Osteocyte (in vitro differentiated cells): ENCODE data around the gene ERGIC1. TPM values are rescaled to one million over a fixed set of nuclear protein-coding genes. Genes with fewer than 3 reads are reported as not detected.
A peak's percentile ranks its signal among the peaks of the same experiment; 100 is the strongest.

Source experiments
- DNase-seq: peaks from one replicate; pipeline ENCODE4 v3.0.0; 2021; ENCODE audit warnings: mixed read lengths; ENCODE audit not compliant: unreplicated experiment; ENCODE audit errors: extremely low spot score
- H3K27ac Mint-ChIP-seq: one replicate; pipeline ENCODE4 v1.8.0; 2021; ENCODE audit warnings: mild to moderate bottlenecking, mixed read lengths; ENCODE audit not compliant: unreplicated experiment
- H3K27me3 Mint-ChIP-seq: one replicate; pipeline ENCODE4 v1.8.0; 2021; ENCODE audit warnings: mixed read lengths; ENCODE audit not compliant: unreplicated experiment
- H3K36me3 Mint-ChIP-seq: one replicate; pipeline ENCODE4 v1.8.0; 2021; ENCODE audit warnings: mixed read lengths; ENCODE audit not compliant: unreplicated experiment
- H3K4me1 Mint-ChIP-seq: one replicate; pipeline ENCODE4 v1.8.0; 2021; ENCODE audit warnings: mixed read lengths; ENCODE audit not compliant: unreplicated experiment
- H3K4me3 Mint-ChIP-seq: one replicate; pipeline ENCODE4 v1.8.0; 2021; ENCODE audit warnings: mild to moderate bottlenecking, moderate library complexity, mixed read lengths; ENCODE audit not compliant: unreplicated experiment
- H3K9me3 Mint-ChIP-seq: one replicate; pipeline ENCODE4 v1.8.0; 2021; ENCODE audit warnings: mixed read lengths; ENCODE audit not compliant: unreplicated experiment
- total RNA-seq: library from RNA; stranded (reverse); gene quantifications from 2 replicates; pipeline ENCODE4 v1.2.1, GENCODE V29; 2021
- TF ChIP-seq, protein P1 (sequence below): fragments of 200-600 bp; sonication (generic); IDR thresholded peaks from 2 replicates; pipeline ENCODE4 v1.5.0; 2021; ENCODE audit warnings: antibody characterized with exemption, mild to moderate bottlenecking, moderate library complexity

Gene ERGIC1
- total RNA-seq, 1 donor from 2014 or later, result 174 TPM

DNA sequence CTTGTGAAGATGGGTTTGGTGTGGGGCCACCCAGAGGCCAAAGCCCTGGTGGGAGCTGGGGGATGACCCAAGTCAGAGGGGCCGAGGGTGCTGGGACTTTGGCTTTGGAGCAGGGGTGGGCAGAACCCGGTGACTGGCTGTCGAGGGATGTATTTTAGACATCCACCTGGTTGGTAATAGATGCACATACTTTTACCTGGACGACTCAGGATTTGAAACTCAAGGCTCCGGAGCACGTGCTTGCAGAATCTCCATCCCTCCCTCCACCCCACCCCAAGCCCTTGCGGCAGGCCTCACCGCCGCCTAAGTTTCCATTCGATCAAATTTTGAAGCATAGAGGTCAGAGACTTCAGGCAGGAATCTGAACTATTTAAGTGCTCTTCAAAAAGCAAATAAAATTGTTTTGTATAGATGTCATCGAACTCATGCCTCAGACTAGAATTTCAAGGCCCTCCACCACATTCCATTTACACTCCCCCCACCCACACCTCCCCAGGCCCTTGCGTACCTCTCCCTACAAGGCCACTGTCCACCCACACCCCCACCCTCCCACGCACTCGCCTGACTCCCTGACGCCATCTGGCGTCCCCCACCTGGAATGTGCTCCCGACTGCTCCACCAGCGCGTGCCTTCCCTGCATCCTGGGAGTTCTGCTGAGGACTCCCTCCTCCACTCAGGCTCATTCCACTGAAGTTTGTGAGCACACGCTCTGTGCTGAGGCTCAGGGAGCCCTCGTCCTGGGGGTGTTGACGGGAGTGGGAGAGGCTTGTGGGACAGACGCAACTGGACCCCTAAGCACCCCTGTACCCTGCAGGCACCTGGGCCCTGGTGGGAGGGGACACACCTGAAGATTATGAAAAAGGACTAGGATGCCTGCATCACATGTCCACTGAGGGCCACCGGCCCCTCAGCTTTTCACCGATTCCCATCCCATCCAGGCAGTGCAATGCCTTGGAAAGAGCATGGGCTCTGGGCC lies 68.7 kb downstream of the ERGIC1 start:
- no peaks in the 10 kb centered on the region for H3K27me3 Mint-ChIP-seq
- peaks cover 10% of the 10 kb centered on the region for H3K36me3 Mint-ChIP-seq

DNA sequence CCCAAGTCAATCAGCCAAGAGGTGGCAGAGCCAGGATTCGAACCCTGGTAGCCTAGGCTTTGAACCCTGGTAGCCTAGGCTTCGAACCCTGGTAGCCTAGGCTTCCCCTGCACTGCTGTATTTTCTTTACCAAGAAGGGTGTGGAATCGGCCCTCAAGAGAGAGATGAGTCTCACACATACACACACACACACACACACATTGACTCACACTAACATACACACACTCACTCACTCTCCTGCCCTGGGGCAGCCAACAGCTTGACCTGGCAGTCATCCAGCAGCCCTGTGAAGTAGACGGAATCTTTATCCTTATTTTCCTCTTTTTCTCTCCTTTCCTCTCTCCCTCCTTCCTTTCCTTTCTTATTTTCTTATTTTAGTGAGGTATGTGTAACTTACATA lies 69.7 kb downstream of the ERGIC1 start:
- TF ChIP-seq, protein P1, sequence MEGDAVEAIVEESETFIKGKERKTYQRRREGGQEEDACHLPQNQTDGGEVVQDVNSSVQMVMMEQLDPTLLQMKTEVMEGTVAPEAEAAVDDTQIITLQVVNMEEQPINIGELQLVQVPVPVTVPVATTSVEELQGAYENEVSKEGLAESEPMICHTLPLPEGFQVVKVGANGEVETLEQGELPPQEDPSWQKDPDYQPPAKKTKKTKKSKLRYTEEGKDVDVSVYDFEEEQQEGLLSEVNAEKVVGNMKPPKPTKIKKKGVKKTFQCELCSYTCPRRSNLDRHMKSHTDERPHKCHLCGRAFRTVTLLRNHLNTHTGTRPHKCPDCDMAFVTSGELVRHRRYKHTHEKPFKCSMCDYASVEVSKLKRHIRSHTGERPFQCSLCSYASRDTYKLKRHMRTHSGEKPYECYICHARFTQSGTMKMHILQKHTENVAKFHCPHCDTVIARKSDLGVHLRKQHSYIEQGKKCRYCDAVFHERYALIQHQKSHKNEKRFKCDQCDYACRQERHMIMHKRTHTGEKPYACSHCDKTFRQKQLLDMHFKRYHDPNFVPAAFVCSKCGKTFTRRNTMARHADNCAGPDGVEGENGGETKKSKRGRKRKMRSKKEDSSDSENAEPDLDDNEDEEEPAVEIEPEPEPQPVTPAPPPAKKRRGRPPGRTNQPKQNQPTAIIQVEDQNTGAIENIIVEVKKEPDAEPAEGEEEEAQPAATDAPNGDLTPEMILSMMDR, result no peak
- Mint-ChIP-seq H3K4me1 (peaks cover 84% of the 10 kb centered on the region), H3K27ac (peak overlapping the region; percentile 98), H3K27me3 (no peaks in the 10 kb centered on the region), H3K9me3 (no peaks in the 10 kb centered on the region), H3K4me3 (peak overlapping the region; percentile 8), H3K36me3 (peaks cover 9% of the 10 kb centered on the region)
- DNase-seq, result peak; percentile 93

More for the DNA sequence above, 68.7 kb downstream of the ERGIC1 start:
- DNase-seq, result peak; percentile 95
- H3K4me3 Mint-ChIP-seq, result peak overlapping the region; percentile 40
- H3K9me3 Mint-ChIP-seq, result no peaks in the 10 kb centered on the region
- H3K4me1 Mint-ChIP-seq, result peaks cover 94% of the 10 kb centered on the region
- H3K27ac Mint-ChIP-seq, result peak overlapping the region; percentile 98
- TF ChIP-seq, protein P1, result peak; percentile 62

DNA sequence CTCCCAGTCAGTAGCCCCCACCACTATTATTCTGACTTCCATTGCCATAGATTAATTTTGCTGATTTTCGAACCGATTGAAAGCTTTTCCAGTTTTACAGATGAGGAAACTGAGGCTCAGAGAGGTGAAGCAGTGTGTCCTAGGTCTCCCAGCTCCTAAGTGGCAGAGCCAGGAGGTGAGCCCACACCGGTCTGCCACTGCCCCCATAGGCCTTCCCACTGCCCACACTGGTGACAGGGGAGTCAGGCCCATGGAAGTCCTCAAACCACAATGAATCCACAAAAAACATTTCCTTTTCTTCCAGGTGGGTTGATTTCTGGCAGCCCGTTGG lies 70.2 kb downstream of the ERGIC1 start:
- TF ChIP-seq, protein P1, result no peak
- Mint-ChIP-seq H3K4me3 (peak overlapping the region; percentile 2), H3K36me3 (peaks cover 6% of the 10 kb centered on the region), H3K4me1 (peaks cover 79% of the 10 kb centered on the region), H3K27me3 (no peaks in the 10 kb centered on the region), H3K9me3 (no peaks in the 10 kb centered on the region), H3K27ac (peak overlapping the region; percentile 98)
- no peak for DNase-seq

DNA sequence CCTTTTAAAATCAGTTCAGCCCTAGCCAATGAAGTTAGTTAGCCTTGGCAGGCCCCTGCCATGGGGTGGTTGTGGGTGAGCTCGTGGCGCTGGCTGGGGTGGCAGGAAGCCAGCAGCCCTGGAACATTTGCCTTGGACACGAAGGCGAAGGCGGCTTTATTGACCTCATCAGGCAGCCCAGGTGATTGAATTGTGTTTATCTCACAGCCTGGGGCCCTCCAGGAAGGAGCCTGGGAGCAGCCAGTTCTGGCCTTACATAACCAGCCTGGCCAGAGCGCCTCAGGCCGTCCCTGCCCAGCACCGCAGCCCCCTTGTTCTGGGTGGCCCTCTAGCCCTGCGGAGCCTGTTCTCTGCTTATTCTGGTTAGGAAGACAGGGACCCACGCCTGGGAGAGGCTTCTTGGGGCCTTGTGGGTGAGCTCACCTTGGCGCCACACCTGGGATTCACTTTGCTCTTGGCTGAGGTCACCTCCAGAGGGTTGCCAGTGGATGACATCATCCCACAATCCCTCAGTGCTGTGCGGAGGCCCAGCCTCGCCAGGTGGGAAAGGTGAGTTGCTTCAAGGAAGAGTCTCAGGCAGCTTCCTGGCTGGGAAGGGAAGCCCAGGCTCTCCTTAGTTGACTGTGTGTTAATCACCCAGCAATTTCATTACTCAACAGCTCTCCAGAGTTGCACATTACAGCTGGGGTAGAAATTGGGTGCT lies 70.7 kb downstream of the ERGIC1 start:
- Mint-ChIP-seq H3K4me3 (no peak overlapping the region), H3K36me3 (peaks cover 10% of the 10 kb centered on the region), H3K27me3 (no peaks in the 10 kb centered on the region), H3K9me3 (no peaks in the 10 kb centered on the region), H3K4me1 (peaks cover 78% of the 10 kb centered on the region), H3K27ac (peak overlapping the region; percentile 98)
- no peak for DNase-seq
- TF ChIP-seq, protein P1, result no peak
